HEK293 (cell line): ENCODE measurements around the gene TGFB2.
A peak's percentile ranks its signal among the peaks of the same experiment; 100 is the strongest.

Source experiments
- CTCF ChIA-PET: fragments of 350-600 bp; formaldehyde crosslinking; extraction: SDS; loops from one replicate; lab custom pipeline; 2021; ENCODE audit warnings: antibody characterized with exemption; lab: Yijun Ruan, JAX
- POLR2A ChIA-PET: fragments of 300-600 bp; formaldehyde crosslinking; extraction: SDS; loops from one replicate; lab custom pipeline; 2020; ENCODE audit warnings: antibody characterized with exemption, inconsistent platforms; lab: Yijun Ruan, JAX
- H3K27ac ChIP-seq: fragments of 200-500 bp; sonication (Bioruptor generic); 2 replicates; pipeline ENCODE4 v1.5.1; 2014; ENCODE audit warnings: low read depth, low read length, control low read depth, inconsistent platforms; ENCODE audit errors: extremely low read depth
- H3K36me3 ChIP-seq, 2 experiments: fragments of 200-500 bp in 1 of 2; sonication (Bioruptor generic) in 1 of 2; 1 replicate in 1 of 2; 2 replicates in 1 of 2; pipeline ENCODE4 v1.5.1; 2014 to 2017; ENCODE audit warnings: inconsistent platforms in 2 of 2, low read length in 2 of 2; ENCODE audit not compliant: control insufficient read depth in 2 of 2, insufficient read depth in 1 of 2
- H3K4me1 ChIP-seq: fragments of 200-500 bp; sonication (Bioruptor generic); 2 replicates; pipeline ENCODE4 v1.5.1; 2014; ENCODE audit warnings: mild to moderate bottlenecking, low read length, inconsistent platforms; ENCODE audit not compliant: control insufficient read depth, insufficient read depth
- H3K4me3 ChIP-seq: 2 replicates; pipeline ENCODE4 v1.5.1; 2011; ENCODE audit warnings: low read depth, mild to moderate bottlenecking, control low read depth, low read length, moderate library complexity
- H3K9me3 ChIP-seq: fragments of 200-500 bp; sonication (Bioruptor generic); 2 replicates; pipeline ENCODE4 v1.5.1; 2014; ENCODE audit warnings: low read depth, low read length, inconsistent platforms; ENCODE audit not compliant: control insufficient read depth, insufficient read depth
- OVOL3 ChIP-seq: fragments of 450-650 bp; formaldehyde crosslinking; IDR thresholded peaks from 2 replicates; pipeline ENCODE4 v1.5.1; 2016; ENCODE audit warnings: missing biosample characterization, missing genetic modification characterization
- SP7 ChIP-seq: fragments of 450-650 bp; formaldehyde crosslinking; IDR thresholded peaks from 2 replicates; pipeline ENCODE4 v1.5.1; 2016; ENCODE audit warnings: missing biosample characterization, missing genetic modification characterization
- ZIC2 ChIP-seq: fragments of 450-650 bp; formaldehyde crosslinking; IDR thresholded peaks from 2 replicates; pipeline ENCODE4 v1.5.1; 2016; ENCODE audit warnings: missing biosample characterization, missing genetic modification characterization
- ZNF10 ChIP-seq: fragments of 450-650 bp; formaldehyde crosslinking; IDR thresholded peaks from 2 replicates; pipeline ENCODE4 v1.5.1; 2017; ENCODE audit warnings: missing biosample characterization, missing genetic modification characterization
- ZNF169 ChIP-seq: fragments of 450-650 bp; formaldehyde crosslinking; IDR thresholded peaks from 2 replicates; pipeline ENCODE4 v1.5.1; 2016; ENCODE audit warnings: missing biosample characterization, missing genetic modification characterization
- ZNF202 ChIP-seq: fragments of 450-650 bp; formaldehyde crosslinking; IDR thresholded peaks from 2 replicates; pipeline ENCODE4 v1.5.1; 2016; ENCODE audit warnings: missing biosample characterization, missing genetic modification characterization, borderline replicate concordance
- ZNF514 ChIP-seq: fragments of 450-650 bp; formaldehyde crosslinking; IDR thresholded peaks from 2 replicates; pipeline ENCODE4 v1.5.1; 2016; ENCODE audit warnings: missing biosample characterization, missing genetic modification characterization
- ZNF600 ChIP-seq: fragments of 450-650 bp; formaldehyde crosslinking; IDR thresholded peaks from 2 replicates; pipeline ENCODE4 v1.5.1; 2016; ENCODE audit warnings: missing biosample characterization, missing genetic modification characterization
- TF ChIP-seq, protein P1 (sequence below): fragments of 450-650 bp; formaldehyde crosslinking; IDR thresholded peaks from 2 replicates; pipeline ENCODE4 v1.5.1; 2016; ENCODE audit warnings: missing biosample characterization, missing genetic modification characterization
- TF ChIP-seq, protein P2 (sequence below): fragments of 450-650 bp; formaldehyde crosslinking; IDR thresholded peaks from 2 replicates; pipeline ENCODE4 v1.5.1; 2016; ENCODE audit warnings: missing biosample characterization, missing genetic modification characterization, borderline replicate concordance
- TF ChIP-seq, protein P3 (sequence below): fragments of 450-650 bp; formaldehyde crosslinking; IDR thresholded peaks from 2 replicates; pipeline ENCODE4 v1.5.1; 2016; ENCODE audit warnings: missing biosample characterization, missing genetic modification characterization
- TF ChIP-seq, protein P4 (sequence below): fragments of 450-650 bp; formaldehyde crosslinking; IDR thresholded peaks from 2 replicates; pipeline ENCODE4 v1.5.1; 2016; ENCODE audit warnings: missing biosample characterization, missing genetic modification characterization

TGFB2 gene

DNA sequence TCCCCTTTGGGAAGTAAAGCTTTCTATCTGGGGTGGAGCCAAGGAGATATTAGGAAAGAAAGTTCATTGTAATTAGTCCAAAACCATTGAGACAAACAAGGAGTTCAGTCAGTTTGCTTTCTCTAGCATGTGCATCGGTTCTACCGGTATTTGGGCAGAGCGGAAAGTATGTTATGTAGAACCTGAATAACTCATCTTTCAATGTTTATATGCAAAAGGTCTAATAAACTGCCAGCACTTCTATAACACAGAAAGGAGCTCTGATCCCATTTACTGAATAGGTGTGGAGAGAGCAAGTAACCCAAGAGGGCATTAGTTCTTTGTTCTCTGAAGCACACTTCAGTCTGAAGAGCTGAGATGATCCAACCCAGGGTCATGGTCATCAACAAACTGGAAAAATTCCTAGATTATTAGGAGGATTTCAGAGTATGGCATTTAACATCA lies 3.5 kb downstream of the TGFB2 start (continued):
- no peak for TF ChIP-seq SP7 (tag by site-specific recombination)

DNA sequence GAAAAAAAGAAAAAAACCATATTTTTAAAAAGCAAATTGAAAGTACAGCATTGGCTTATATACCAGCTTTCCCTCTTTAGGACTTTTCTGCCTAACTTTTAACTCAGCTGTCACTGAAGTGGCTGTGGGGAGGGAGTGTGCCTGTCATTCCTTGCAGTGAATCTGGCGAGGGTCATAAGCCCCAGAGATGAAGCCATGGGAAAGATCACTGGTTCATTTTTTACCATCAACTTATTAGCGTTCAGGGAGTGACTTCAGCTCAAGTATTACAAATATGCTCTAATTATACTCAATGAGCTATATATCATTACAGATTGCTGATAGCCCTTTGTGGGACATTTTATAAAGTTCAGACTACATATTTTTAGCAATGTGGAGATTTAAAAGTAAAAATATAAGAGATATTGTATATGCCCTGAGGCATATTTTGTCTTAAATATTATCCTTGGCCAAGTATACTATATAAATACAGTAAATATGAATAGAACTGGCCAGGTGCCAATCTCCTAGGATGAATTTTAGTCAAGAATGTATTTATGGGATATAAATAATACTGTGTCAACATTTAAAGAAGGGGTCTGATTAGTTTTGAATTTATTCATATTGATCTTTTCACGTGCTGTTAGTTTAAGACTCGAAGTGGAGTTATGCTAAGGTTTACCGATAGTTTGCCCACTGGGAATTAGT lies 4.4 kb downstream of the TGFB2 start:
- TF ChIP-seq ZNF600 (tag by site-specific recombination) (no peak), ZNF10 (tag by site-specific recombination) (peak; percentile 69)
- Histone ChIP-seq H3K4me3 (no peak overlapping the region), H3K27ac (no peak overlapping the region), H3K4me1 (peaks cover 3% of the 10 kb centered on the region), H3K9me3 (no peaks in the 10 kb centered on the region), H3K36me3 (no peaks in the 10 kb centered on the region)
- ChIA-PET CTCF (interaction anchor here (0.6 to 1.2 kb wide), 5 partner anchors 11 to 1312 kb away, joined by 3 read pairs; no protein-coding TSS in a partner anchor), POLR2A (no interaction called here)

DNA sequence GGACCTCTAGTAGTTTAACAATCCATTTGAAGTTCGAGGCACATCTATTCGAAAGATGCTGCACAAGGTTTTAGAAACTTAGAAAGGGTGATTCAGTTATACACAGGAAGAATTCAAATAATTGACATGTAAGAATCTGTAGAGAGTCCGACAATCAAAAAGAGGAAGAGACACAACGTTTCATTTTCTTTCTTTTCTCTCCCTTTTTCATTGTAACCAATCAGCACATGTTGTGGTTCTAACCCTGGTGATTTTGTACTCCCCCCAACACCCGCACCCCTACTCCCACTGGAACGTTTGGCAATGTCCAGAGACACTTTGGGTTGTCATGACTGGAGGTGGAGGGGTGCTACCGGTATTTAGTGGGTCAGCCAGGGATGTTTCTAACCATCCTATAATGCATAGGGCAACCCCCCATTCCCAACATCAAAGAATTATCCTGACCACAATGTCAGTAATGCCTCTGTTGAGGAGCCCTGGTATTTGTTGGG lies 4.9 kb downstream of the TGFB2 start:
- H3K4me1 ChIP-seq, result peaks cover 3% of the 10 kb centered on the region
- POLR2A ChIA-PET, result no interaction called here
- TF ChIP-seq ZNF169 (tag by site-specific recombination) (no peak), ZNF514 (no peak), OVOL3 (tag by site-specific recombination) (no peak), ZIC2 (tag by site-specific recombination) (no peak), ZNF202 (tag by site-specific recombination) (no peak)
- TF ChIP-seq, protein P1, sequence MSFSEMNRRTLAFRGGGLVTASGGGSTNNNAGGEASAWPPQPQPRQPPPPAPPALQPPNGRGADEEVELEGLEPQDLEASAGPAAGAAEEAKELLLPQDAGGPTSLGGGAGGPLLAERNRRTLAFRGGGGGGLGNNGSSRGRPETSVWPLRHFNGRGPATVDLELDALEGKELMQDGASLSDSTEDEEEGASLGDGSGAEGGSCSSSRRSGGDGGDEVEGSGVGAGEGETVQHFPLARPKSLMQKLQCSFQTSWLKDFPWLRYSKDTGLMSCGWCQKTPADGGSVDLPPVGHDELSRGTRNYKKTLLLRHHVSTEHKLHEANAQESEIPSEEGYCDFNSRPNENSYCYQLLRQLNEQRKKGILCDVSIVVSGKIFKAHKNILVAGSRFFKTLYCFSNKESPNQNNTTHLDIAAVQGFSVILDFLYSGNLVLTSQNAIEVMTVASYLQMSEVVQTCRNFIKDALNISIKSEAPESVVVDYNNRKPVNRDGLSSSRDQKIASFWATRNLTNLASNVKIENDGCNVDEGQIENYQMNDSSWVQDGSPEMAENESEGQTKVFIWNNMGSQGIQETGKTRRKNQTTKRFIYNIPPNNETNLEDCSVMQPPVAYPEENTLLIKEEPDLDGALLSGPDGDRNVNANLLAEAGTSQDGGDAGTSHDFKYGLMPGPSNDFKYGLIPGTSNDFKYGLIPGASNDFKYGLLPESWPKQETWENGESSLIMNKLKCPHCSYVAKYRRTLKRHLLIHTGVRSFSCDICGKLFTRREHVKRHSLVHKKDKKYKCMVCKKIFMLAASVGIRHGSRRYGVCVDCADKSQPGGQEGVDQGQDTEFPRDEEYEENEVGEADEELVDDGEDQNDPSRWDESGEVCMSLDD (tag by site-specific recombination), result no peak
- TF ChIP-seq, protein P2, sequence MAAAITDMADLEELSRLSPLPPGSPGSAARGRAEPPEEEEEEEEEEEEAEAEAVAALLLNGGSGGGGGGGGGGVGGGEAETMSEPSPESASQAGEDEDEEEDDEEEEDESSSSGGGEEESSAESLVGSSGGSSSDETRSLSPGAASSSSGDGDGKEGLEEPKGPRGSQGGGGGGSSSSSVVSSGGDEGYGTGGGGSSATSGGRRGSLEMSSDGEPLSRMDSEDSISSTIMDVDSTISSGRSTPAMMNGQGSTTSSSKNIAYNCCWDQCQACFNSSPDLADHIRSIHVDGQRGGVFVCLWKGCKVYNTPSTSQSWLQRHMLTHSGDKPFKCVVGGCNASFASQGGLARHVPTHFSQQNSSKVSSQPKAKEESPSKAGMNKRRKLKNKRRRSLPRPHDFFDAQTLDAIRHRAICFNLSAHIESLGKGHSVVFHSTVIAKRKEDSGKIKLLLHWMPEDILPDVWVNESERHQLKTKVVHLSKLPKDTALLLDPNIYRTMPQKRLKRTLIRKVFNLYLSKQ (tag by site-specific recombination), result no peak
- TF ChIP-seq, protein P3, sequence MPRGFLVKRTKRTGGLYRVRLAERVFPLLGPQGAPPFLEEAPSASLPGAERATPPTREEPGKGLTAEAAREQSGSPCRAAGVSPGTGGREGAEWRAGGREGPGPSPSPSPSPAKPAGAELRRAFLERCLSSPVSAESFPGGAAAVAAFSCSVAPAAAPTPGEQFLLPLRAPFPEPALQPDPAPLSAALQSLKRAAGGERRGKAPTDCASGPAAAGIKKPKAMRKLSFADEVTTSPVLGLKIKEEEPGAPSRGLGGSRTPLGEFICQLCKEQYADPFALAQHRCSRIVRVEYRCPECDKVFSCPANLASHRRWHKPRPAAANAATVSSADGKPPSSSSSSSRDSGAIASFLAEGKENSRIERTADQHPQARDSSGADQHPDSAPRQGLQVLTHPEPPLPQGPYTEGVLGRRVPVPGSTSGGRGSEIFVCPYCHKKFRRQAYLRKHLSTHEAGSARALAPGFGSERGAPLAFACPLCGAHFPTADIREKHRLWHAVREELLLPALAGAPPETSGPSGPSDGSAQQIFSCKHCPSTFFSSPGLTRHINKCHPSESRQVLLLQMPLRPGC (tag by site-specific recombination), result no peak
- TF ChIP-seq, protein P4, sequence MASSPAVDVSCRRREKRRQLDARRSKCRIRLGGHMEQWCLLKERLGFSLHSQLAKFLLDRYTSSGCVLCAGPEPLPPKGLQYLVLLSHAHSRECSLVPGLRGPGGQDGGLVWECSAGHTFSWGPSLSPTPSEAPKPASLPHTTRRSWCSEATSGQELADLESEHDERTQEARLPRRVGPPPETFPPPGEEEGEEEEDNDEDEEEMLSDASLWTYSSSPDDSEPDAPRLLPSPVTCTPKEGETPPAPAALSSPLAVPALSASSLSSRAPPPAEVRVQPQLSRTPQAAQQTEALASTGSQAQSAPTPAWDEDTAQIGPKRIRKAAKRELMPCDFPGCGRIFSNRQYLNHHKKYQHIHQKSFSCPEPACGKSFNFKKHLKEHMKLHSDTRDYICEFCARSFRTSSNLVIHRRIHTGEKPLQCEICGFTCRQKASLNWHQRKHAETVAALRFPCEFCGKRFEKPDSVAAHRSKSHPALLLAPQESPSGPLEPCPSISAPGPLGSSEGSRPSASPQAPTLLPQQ (tag by site-specific recombination), result no peak
- TF ChIP-seq, all 188 proteins: peak for 0
- no peak overlapping the region for H3K27ac ChIP-seq
- CTCF ChIA-PET, result interaction anchor here (1.0 kb wide), 1 partner anchor 11 kb away, joined by 5 read pairs; no protein-coding TSS in a partner anchor
- no peaks in the 10 kb centered on the region for H3K36me3 ChIP-seq
- no peaks in the 10 kb centered on the region for H3K9me3 ChIP-seq
- H3K4me3 ChIP-seq, result no peak overlapping the region
